Measurements from ENCODE around the gene PROM1.

- TF ChIP-seq CTCF (IDR thresholded peaks at IDR 0.05) (no peak), TCF7 (CRISPR knock-in tag; IDR thresholded peaks at IDR 0.05; ENCODE audit: low read depth) (no peak), HMGXB4 (CRISPR knock-in tag; IDR thresholded peaks at IDR 0.05) (no peak), KAT7 (CRISPR knock-in tag; IDR thresholded peaks at IDR 0.05; ENCODE audit: borderline replicate concordance) (no peak), JUN (CRISPR knock-in tag; IDR thresholded peaks at IDR 0.05) (no peak), ZNF121 (CRISPR knock-in tag; IDR thresholded peaks at IDR 0.05) (no peak)
- TF ChIP-seq, protein P1, sequence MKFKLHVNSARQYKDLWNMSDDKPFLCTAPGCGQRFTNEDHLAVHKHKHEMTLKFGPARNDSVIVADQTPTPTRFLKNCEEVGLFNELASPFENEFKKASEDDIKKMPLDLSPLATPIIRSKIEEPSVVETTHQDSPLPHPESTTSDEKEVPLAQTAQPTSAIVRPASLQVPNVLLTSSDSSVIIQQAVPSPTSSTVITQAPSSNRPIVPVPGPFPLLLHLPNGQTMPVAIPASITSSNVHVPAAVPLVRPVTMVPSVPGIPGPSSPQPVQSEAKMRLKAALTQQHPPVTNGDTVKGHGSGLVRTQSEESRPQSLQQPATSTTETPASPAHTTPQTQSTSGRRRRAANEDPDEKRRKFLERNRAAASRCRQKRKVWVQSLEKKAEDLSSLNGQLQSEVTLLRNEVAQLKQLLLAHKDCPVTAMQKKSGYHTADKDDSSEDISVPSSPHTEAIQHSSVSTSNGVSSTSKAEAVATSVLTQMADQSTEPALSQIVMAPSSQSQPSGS (CRISPR knock-in tag; IDR thresholded peaks at IDR 0.05; ENCODE audit: borderline replicate concordance, low read depth) = no peak
- TF ChIP-seq, protein P2, sequence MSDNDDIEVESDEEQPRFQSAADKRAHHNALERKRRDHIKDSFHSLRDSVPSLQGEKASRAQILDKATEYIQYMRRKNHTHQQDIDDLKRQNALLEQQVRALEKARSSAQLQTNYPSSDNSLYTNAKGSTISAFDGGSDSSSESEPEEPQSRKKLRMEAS (CRISPR knock-in tag; IDR thresholded peaks at IDR 0.05) = no peak
Measured at GRCh38 chr4:16117164-16117563, 33.3 kb upstream of the PROM1 start.
